GM12875 (cell line): ENCODE data around the gene HLCS.
"Not testable (repeated sequence)": the region's sequence is repeated elsewhere in the genome, so short reads cannot be mapped to it uniquely, and the experiment has no call there.

Experiments used
- H3K4me3 ChIP-seq: one replicate; pipeline ENCODE4 v1.5.1; 2011; ENCODE audit warnings: low read depth, low read length, control low read depth
- CTCF ChIP-seq: IDR thresholded peaks from 2 replicates; pipeline ENCODE4 v1.5.1; 2011; ENCODE audit warnings: low read depth, mild to moderate bottlenecking, control low read depth, inconsistent platforms, low read length, moderate library complexity, borderline replicate concordance; ENCODE audit not compliant: insufficient read depth

Gene HLCS

GRCh38 chr21:36960676-36961284 is 5.7 kb downstream of the HLCS start:
- no peak for TF ChIP-seq CTCF
- no peak overlapping the region for H3K4me3 ChIP-seq

GRCh38 chr21:36959020-36959835 is 7.2 kb downstream of the HLCS start:
- H3K4me3 ChIP-seq = no peak overlapping the region
- no peak for TF ChIP-seq CTCF

GRCh38 chr21:36955783-36956182 is 10.7 kb downstream of the HLCS start:
- no peak for TF ChIP-seq CTCF

GRCh38 chr21:36952331-36952730 is 14.1 kb downstream of the HLCS start:
- not testable (repeated sequence) for H3K4me3 ChIP-seq

More at GRCh38 chr21:36955783-36956182, 10.7 kb downstream of the HLCS start:
- H3K4me3 ChIP-seq = no peak overlapping the region

GRCh38 chr21:36949171-36950141 is 17.0 kb downstream of the HLCS start:
- no peak overlapping the region for H3K4me3 ChIP-seq
- no peak for TF ChIP-seq CTCF

GRCh38 chr21:36948686-36949085 is 17.8 kb downstream of the HLCS start:
- no peak for TF ChIP-seq CTCF

GRCh38 chr21:36946949-36947356 is 19.5 kb downstream of the HLCS start:
- TF ChIP-seq CTCF = no peak
- H3K4me3 ChIP-seq = no peak overlapping the region

More at GRCh38 chr21:36948686-36949085, 17.8 kb downstream of the HLCS start:
- H3K4me3 ChIP-seq = no peak overlapping the region
